Measurements from ENCODE around the gene CATSPER1.

- no peak for TF ChIP-seq MAX (IDR thresholded peaks at IDR 0.05)
- TF ChIP-seq ZNF468 (CRISPR knock-in tag; IDR thresholded peaks at IDR 0.05), result no peak
- TF ChIP-seq MLX (CRISPR knock-in tag; IDR thresholded peaks at IDR 0.05), result no peak
- TF ChIP-seq BHLHE40 (IDR thresholded peaks at IDR 0.05; ENCODE audit: low read length), result no peak
Observed at GRCh38 chr11:65972116-65972515, 54.2 kb downstream of the CATSPER1 start.
